Suprapubic skin (tissue), 4 donors: Measurements from ENCODE around the gene STK10. TPM values are rescaled to one million over a fixed set of nuclear protein-coding genes. Genes with fewer than 3 reads are reported as not detected.
"Not testable (repeated sequence)": the region's sequence is repeated elsewhere in the genome, so short reads cannot be mapped to it uniquely, and the experiment has no call there.

Source experiments
- DNase-seq, 2 donors: peaks; one replicate each; pipeline ENCODE4 v3.0.0-alpha.2; 2019; ENCODE audit warnings: low spot score in 2 of 2
- H3K27ac ChIP-seq: fragments of 200-600 bp; sonication (generic); one replicate; pipeline ENCODE4 v1.5.1; 2019
- H3K27me3 ChIP-seq: fragments of 200-600 bp; sonication (generic); one replicate; pipeline ENCODE4 v1.5.1; 2019
- H3K36me3 ChIP-seq: fragments of 200-600 bp; sonication (generic); one replicate; pipeline ENCODE4 v1.5.1; 2019
- H3K4me1 ChIP-seq: fragments of 200-600 bp; sonication (generic); one replicate; pipeline ENCODE4 v1.5.1; 2019
- H3K4me3 ChIP-seq: fragments of 200-600 bp; sonication (generic); one replicate; pipeline ENCODE4 v1.5.1; 2019; ENCODE audit warnings: mild to moderate bottlenecking
- H3K9me3 ChIP-seq: fragments of 200-600 bp; sonication (generic); one replicate; pipeline ENCODE4 v1.5.1; 2019
- EP300 ChIP-seq: sonication (generic); formaldehyde crosslinking; IDR thresholded peaks from one replicate; pipeline ENCODE4 v1.6.1; 2017; ENCODE audit warnings: antibody characterized with exemption
- POLR2A ChIP-seq, 2 donors: fragments of 450-650 bp; IDR thresholded peaks; one replicate each; pipeline ENCODE4 v1.6.1; 2017; ENCODE audit warnings: antibody characterized with exemption in 2 of 2, mild to moderate bottlenecking in 2 of 2, moderate library complexity in 2 of 2
- POLR2AphosphoS5 ChIP-seq, 3 donors: sonication (generic); formaldehyde crosslinking; IDR thresholded peaks; one replicate each; pipeline ENCODE4 v1.6.1; 2017; ENCODE audit warnings: antibody characterized with exemption in 3 of 3
- WGBS: methylation state at CpG from one replicate; pipeline ENCODE4 v1.1.5; 2018; 5-methylcytosine and 5-hydroxymethylcytosine counted together
- total RNA-seq, 4 donors: library from RNA; depleted of rRNA; stranded (reverse); fragments of >200 nt; gene quantifications; one replicate each; pipeline ENCODE4 v1.1.0, GENCODE V29; 2016
- TF ChIP-seq, protein P1 (sequence below), 2 donors: fragments of 200-600 bp in 1 of 2; fragments of 450-650 bp in 1 of 2; sonication (generic) in 1 of 2; IDR thresholded peaks; one replicate each; pipeline ENCODE4 v1.5.1; 2016 to 2019; ENCODE audit warnings: antibody characterized with exemption in 2 of 2, mild to moderate bottlenecking in 1 of 2, moderate library complexity in 1 of 2

The STK10 gene
- total RNA-seq, 4 donors from 2014 or later: 29.0 to 49.6 (median 36.9) TPM

DNA sequence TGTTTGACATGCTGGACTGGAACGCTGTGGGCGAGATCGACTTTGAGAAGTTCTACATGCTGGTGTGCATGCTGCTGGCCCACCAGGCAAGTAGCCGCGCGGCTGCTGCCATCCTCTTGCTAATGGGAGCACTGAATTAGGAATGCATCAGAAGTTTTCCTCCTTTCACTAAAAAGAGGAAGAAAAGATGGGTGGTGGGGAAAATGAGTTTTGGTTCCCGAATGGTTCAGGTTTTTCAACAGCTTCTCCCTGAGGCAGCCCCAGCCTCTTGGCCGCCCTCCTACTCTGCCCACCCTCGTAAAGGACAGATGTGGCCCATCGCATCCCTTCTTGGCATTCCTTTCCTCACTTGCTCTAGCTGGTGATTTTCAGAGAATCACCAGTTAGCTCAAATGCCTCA lies 11.4 kb upstream of the STK10 start:
- no peak overlapping the region for H3K4me3 ChIP-seq
- TF ChIP-seq, protein P1, sequence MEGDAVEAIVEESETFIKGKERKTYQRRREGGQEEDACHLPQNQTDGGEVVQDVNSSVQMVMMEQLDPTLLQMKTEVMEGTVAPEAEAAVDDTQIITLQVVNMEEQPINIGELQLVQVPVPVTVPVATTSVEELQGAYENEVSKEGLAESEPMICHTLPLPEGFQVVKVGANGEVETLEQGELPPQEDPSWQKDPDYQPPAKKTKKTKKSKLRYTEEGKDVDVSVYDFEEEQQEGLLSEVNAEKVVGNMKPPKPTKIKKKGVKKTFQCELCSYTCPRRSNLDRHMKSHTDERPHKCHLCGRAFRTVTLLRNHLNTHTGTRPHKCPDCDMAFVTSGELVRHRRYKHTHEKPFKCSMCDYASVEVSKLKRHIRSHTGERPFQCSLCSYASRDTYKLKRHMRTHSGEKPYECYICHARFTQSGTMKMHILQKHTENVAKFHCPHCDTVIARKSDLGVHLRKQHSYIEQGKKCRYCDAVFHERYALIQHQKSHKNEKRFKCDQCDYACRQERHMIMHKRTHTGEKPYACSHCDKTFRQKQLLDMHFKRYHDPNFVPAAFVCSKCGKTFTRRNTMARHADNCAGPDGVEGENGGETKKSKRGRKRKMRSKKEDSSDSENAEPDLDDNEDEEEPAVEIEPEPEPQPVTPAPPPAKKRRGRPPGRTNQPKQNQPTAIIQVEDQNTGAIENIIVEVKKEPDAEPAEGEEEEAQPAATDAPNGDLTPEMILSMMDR (IDR thresholded peaks at IDR 0.05): no peak
- TF ChIP-seq EP300 (no peak), POLR2AphosphoS5 (IDR thresholded peaks at IDR 0.05) (no peak), POLR2A (IDR thresholded peaks at IDR 0.05) (no peak)
- no peaks in the 10 kb centered on the region for H3K9me3 ChIP-seq
- no peak overlapping the region for H3K27ac ChIP-seq
- no peak for DNase-seq
- 85% methylated on average over 10 of the region's 10 CpGs for WGBS
- no peaks in the 10 kb centered on the region for H3K36me3 ChIP-seq
- H3K4me1 ChIP-seq: no peaks in the 10 kb centered on the region
- no peaks in the 10 kb centered on the region for H3K27me3 ChIP-seq

DNA sequence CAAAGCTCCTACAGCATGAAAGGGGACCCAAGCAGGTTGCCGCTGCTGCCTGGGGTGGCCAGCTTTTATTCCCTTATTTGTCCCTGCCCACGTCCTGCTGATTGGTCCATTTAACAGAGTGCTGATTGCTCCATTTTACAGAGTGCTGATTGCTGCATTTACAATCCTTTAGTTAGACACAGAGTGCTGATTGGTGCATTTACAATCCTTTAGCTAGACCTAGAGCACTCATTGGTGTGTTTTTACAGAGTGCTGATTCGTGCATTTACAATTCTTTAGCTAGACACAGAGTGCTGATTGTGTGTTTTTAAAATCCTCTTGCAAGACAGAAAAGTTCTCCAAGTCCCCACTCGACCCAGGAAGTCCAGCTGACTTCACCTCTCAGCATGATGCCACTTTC lies 9.8 kb upstream of the STK10 start:
- not testable (repeated sequence) for H3K9me3 ChIP-seq, DNase-seq, H3K27ac ChIP-seq, H3K27me3 ChIP-seq, H3K36me3 ChIP-seq, H3K4me3 ChIP-seq, H3K4me1 ChIP-seq
- 86% methylated on average over 4 of the region's 4 CpGs for WGBS

DNA sequence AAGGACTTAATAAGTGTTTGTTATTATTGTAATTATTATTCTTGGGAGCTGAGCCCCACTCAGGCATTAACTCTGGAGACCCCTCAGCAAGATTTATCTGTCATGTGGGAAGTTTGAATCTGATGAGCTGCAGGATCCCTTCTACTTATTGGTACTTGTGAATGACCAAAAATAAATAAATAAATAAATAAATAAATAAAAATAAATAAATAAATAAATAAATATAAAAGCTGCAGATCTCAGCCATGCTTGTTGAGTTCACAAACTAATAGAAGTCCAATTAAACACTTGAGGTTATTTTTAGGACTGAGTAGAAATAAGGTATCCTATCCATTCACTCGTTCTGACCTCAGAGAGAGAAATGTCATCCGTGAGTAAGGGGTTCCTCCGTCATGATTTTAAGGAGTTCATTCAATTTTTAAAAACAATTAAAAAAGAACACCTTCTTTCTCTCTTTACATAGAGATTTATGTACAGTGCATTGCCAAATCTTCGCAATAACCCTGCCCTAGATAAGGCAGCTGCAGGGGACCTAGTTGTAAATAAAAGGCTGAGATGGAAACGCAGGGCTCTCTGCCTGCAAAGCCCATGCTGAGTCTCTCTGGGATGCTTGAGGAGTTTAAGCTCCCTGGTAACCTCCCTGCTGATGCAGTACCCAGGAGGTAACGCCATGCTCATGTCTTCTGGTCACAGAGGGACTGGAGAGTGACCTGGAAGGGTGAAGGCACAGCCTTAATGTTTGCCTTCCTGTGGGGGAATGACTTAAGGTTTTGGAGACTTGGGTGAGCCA lies 7.2 kb upstream of the STK10 start:
- H3K4me1 ChIP-seq: no peaks in the 10 kb centered on the region
- DNase-seq: no peak
- H3K27me3 ChIP-seq: no peaks in the 10 kb centered on the region
- H3K9me3 ChIP-seq: no peaks in the 10 kb centered on the region
- H3K27ac ChIP-seq: no peak overlapping the region
- TF ChIP-seq POLR2AphosphoS5 (IDR thresholded peaks at IDR 0.05): no peak
- TF ChIP-seq POLR2A (IDR thresholded peaks at IDR 0.05): no peak
- TF ChIP-seq EP300: no peak
- TF ChIP-seq, protein P1 (IDR thresholded peaks at IDR 0.05): no peak
- H3K4me3 ChIP-seq: no peak overlapping the region
- no peaks in the 10 kb centered on the region for H3K36me3 ChIP-seq
- WGBS: 78% methylated on average over 6 of the region's 6 CpGs

DNA sequence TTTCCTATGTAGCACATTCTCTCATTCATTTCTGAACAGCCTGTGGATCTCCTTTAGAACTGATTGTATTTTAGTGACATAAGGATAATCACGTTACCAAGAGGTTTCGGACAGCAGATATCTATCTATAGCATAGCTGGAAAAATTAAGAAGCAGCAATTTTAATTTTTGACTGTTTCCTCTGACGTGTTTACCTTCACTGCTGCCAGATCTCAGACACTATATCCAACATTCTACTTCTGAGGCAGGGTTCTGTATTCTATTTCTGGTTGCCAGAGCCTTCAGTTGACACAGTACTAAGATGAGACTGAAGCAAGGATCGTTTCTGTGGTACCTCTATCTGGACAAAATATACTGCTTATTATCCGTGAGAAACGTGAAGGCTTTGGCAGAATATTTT lies 5.8 kb upstream of the STK10 start, which contains the start of gene EFCAB9:
Gene EFCAB9, plus strand, starts transcription at position 301 of the 400 bp plus-strand sequence. Its CDS starts 1 bp downstream, at position 302.
- no peak within 1 kb of the TSS for H3K4me3 ChIP-seq
- WGBS: 86% methylated on average over 6 of the region's 6 CpGs
- TF ChIP-seq POLR2A (IDR thresholded peaks at IDR 0.05): no peak
- TF ChIP-seq POLR2AphosphoS5 (IDR thresholded peaks at IDR 0.05): no peak
- TF ChIP-seq, protein P1 (IDR thresholded peaks at IDR 0.05): no peak
- TF ChIP-seq EP300: no peak
- no peaks in the 10 kb centered on the region for H3K27me3 ChIP-seq
- H3K4me1 ChIP-seq: no peaks in the 10 kb centered on the region
- no peak for DNase-seq
- no peaks in the 10 kb centered on the region for H3K9me3 ChIP-seq
- no peak within 1 kb of the TSS for H3K27ac ChIP-seq
- H3K36me3 ChIP-seq: no peaks in the 10 kb centered on the region

DNA sequence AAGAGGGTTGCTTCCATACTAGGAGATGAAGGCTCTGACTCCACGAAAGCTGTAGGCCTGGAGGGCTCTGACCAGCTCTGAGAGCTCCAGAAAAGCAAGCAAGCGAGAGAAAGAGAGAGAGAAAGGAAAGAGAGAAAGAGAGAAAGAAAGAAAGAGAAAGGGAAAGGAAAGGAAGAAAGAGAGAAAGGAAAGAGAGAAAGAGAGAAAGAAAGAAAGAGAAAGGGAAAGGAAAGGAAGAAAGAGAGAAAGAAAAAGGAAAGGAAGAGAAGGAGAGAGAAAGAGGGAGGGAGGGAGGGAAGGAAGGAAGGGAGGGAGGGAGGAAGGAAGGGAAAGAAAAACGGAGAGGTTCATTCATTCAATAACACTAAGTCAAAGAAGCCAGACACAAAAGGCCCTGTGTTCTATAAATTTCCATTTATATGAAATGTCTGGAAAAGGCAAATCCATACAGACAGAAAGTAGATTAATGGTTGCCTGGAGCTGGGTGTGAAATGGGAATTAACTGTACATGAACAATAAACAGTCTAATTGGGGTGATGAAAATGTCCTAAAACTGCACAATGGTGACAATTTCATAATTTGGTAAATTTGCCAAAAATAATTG lies 1.8 kb upstream of the STK10 start:
- no peak for DNase-seq
- no peak overlapping the region for H3K27ac ChIP-seq
- no peak overlapping the region for H3K4me3 ChIP-seq
- 72% methylated on average over 3 of the region's 3 CpGs for WGBS
- no peaks in the 10 kb centered on the region for H3K9me3 ChIP-seq
- peaks cover 28% of the 10 kb centered on the region for H3K4me1 ChIP-seq
- no peaks in the 10 kb centered on the region for H3K27me3 ChIP-seq
- TF ChIP-seq, protein P1 (IDR thresholded peaks at IDR 0.05): no peak
- TF ChIP-seq POLR2AphosphoS5 (IDR thresholded peaks at IDR 0.05) (no peak), EP300 (no peak), POLR2A (IDR thresholded peaks at IDR 0.05) (no peak)
- H3K36me3 ChIP-seq: no peaks in the 10 kb centered on the region
